A673 (cell line): ENCODE data around the gene C10orf53. TPM values are rescaled to one million over a fixed set of nuclear protein-coding genes. Genes with fewer than 3 reads are reported as not detected.

Experiments
- BruUV-seq: library from RNA; stranded (reverse); fragments of 400-500 nt; replicated peaks from 2 replicates; lab custom pipeline; 2021; lab: Mats Ljungman, UMichigan
- CTCF ChIA-PET: fragments of 300-600 bp; sonication (Branson Sonifier 250); formaldehyde crosslinking; loops from one replicate; lab custom pipeline; 2022; ENCODE audit warnings: antibody characterized with exemption; lab: Charles Lee
- POLR2A ChIA-PET: fragments of 300-600 bp; sonication (Branson Sonifier 250); formaldehyde crosslinking; loops from one replicate; lab custom pipeline; 2022; ENCODE audit warnings: antibody characterized with exemption; ENCODE audit not compliant: low non-redundant PET; lab: Charles Lee
- DNase-seq: peaks from one replicate; pipeline ENCODE4 v3.0.0-alpha.2; 2015; ENCODE audit warnings: low spot score
- H3K27ac ChIP-seq: fragments of 200-600 bp; sonication (generic); 2 replicates; pipeline ENCODE4 v1.5.1; 2016; ENCODE audit warnings: mixed run types, low read depth, mild to moderate bottlenecking, mixed read lengths, antibody characterized with exemption, low read length; ENCODE audit not compliant: poor library complexity, severe bottlenecking
- H3K27me3 ChIP-seq: fragments of 200-600 bp; sonication (generic); replicated peaks from 2 replicates; pipeline ENCODE4 v1.6.1; 2017; ENCODE audit warnings: mixed run types, low read depth, mild to moderate bottlenecking, mixed read lengths, antibody characterized with exemption, low read length; ENCODE audit not compliant: insufficient read depth, poor library complexity
- H3K36me3 ChIP-seq: fragments of 200-600 bp; sonication (generic); 2 replicates; pipeline ENCODE4 v1.6.1; 2016; ENCODE audit warnings: mixed run types, mild to moderate bottlenecking, mixed read lengths, antibody characterized with exemption, low read length; ENCODE audit not compliant: insufficient read depth, poor library complexity, severe bottlenecking
- H3K4me1 ChIP-seq: fragments of 200-600 bp; sonication (generic); 2 replicates; pipeline ENCODE4 v1.6.1; 2017; ENCODE audit warnings: mixed run types, mild to moderate bottlenecking, mixed read lengths, antibody characterized with exemption, low read length; ENCODE audit not compliant: insufficient read depth, poor library complexity, severe bottlenecking
- H3K4me3 ChIP-seq: fragments of 200-600 bp; sonication (generic); 2 replicates; pipeline ENCODE4 v1.5.1; 2016; ENCODE audit warnings: low read depth, mixed run types, mild to moderate bottlenecking, mixed read lengths, low read length; ENCODE audit not compliant: poor library complexity, severe bottlenecking
- H3K9me3 ChIP-seq: fragments of 200-600 bp; sonication (generic); 2 replicates; pipeline ENCODE4 v1.6.1; 2016; ENCODE audit warnings: mixed run types, low read depth, mild to moderate bottlenecking, mixed read lengths, antibody characterized with exemption, low read length; ENCODE audit not compliant: poor library complexity, severe bottlenecking
- CTCF ChIP-seq: fragments of 300-800, 200-600 bp; sonication (generic); conservative IDR thresholded peaks from 2 replicates; pipeline ENCODE4 v1.5.1; 2017; ENCODE audit warnings: low read depth, mild to moderate bottlenecking, antibody characterized with exemption, low read length, moderate library complexity, mixed read lengths
- EZH2 ChIP-seq: fragments of 200-600 bp; sonication (generic); IDR thresholded peaks from 2 replicates; pipeline ENCODE4 v1.6.1; 2017; ENCODE audit warnings: borderline replicate concordance, low read depth, mild to moderate bottlenecking, mixed read lengths, antibody characterized with exemption, low read length; ENCODE audit not compliant: poor library complexity, severe bottlenecking
- intact Hi-C: fragments of 100-400 bp; cut with micrococcal nuclease; formaldehyde crosslinking; loops from one replicate; pipeline ENCODE4 v1.10.0; 2022; ENCODE audit not compliant: unreplicated experiment
- total RNA-seq: library from RNA; stranded (reverse); gene quantifications from 2 replicates; pipeline ENCODE4 v1.2.3, GENCODE V29; 2021

The C10orf53 gene
- total RNA-seq, 1 experiment from 2014 or later, result not detected

- Histone ChIP-seq H3K27ac (no peak overlapping the region), H3K4me3 (no peak overlapping the region), H3K4me1 (no peaks in the 10 kb centered on the region), H3K36me3 (no peaks in the 10 kb centered on the region), H3K9me3 (no peaks in the 10 kb centered on the region), H3K27me3 (peaks cover 24% of the 10 kb centered on the region)
- intact Hi-C loops, result no loop called here
- no TSS peak for BruUV-seq
- no peak for DNase-seq
- no peak for TF ChIP-seq CTCF
- TF ChIP-seq EZH2, result no peak
- CTCF ChIA-PET, result no interaction called here
- POLR2A ChIA-PET, result no interaction called here
Observed at GRCh38 chr10:49688261-49688846, 8.9 kb downstream of the C10orf53 start.

- intact Hi-C loops, result no loop called here
- no peak overlapping the region for H3K4me3 ChIP-seq
- CTCF ChIA-PET, result no interaction called here
- no peak for DNase-seq
- no peaks in the 10 kb centered on the region for H3K36me3 ChIP-seq
- BruUV-seq, result no TSS peak
- POLR2A ChIA-PET, result no interaction called here
- no peaks in the 10 kb centered on the region for H3K9me3 ChIP-seq
- no peaks in the 10 kb centered on the region for H3K4me1 ChIP-seq
- H3K27ac ChIP-seq, result no peak overlapping the region
- TF ChIP-seq CTCF (no peak), EZH2 (no peak)
- peaks cover 24% of the 10 kb centered on the region for H3K27me3 ChIP-seq
Observed at GRCh38 chr10:49688920-49689319, 9.5 kb downstream of the C10orf53 start.

- no TSS peak for BruUV-seq
- Histone ChIP-seq H3K36me3 (no peaks in the 10 kb centered on the region), H3K4me1 (no peaks in the 10 kb centered on the region), H3K27me3 (peaks cover 24% of the 10 kb centered on the region), H3K27ac (no peak overlapping the region), H3K4me3 (no peak overlapping the region), H3K9me3 (no peaks in the 10 kb centered on the region)
- intact Hi-C loops, result no loop called here
- POLR2A ChIA-PET, result no interaction called here
- CTCF ChIA-PET, result no interaction called here
- TF ChIP-seq EZH2 (no peak), CTCF (no peak)
- DNase-seq, result no peak
Observed at GRCh38 chr10:49689882-49690510, 10.5 kb downstream of the C10orf53 start.
